HG03097 (cell line): ENCODE measurements around the gene RRM1.

Experiments used
- ATAC-seq: cut with Tn5 transposase; IDR thresholded peaks from one replicate; pipeline ENCODE4 v1.9.1; 2021; ENCODE audit not compliant: unreplicated experiment, low FRiP score

Gene RRM1

GRCh38 chr11:4184163-4184916 is 89.7 kb downstream of the RRM1 start:
- no peak for ATAC-seq

DNA sequence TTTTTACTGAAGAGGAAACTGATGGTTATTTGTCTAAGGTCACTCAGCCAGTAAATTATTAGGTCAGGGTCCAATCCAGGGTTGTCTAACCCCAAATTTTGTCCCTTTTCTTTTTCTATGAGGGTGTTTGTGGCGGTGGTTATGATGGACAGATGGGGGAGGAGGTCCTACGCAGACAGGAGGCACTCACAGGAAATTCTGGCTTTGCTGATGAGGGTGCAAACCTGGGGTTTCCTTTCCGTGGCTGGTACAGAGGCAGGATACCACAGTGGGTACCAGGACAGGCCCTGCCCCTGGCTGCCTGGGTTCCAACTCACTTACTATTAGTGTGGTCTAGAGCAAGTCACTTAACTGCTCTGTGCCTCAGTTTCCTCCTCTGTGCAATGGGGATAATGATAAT is 91.0 kb downstream of the RRM1 start:
- ATAC-seq: no peak

GRCh38 chr11:4186464-4187054 is 92.0 kb downstream of the RRM1 start:
- no peak for ATAC-seq

- peak; percentile 92 for ATAC-seq
Observed at GRCh38 chr11:4187055-4187988, 92.7 kb downstream of the RRM1 start.
